ENCODE data around the gene UNC45A. TPM values are rescaled to one million over a fixed set of nuclear protein-coding genes. Genes with fewer than 3 reads are reported as not detected.

Gene UNC45A
- total RNA-seq, 2 experiments from 2014 or later = 46.1 to 68.0 TPM

- Histone ChIP-seq H4K20me1 (ENCODE audit: insufficient read depth, low read length) (no peaks in the 10 kb centered on the region), H3K4me3 (ENCODE audit: low read depth, low read length, poor library complexity, severe bottlenecking) (peak overlapping the region; percentile 79), H3K79me2 (ENCODE audit: insufficient read depth, low read depth, low read length) (peaks cover 17% of the 10 kb centered on the region; the same call in 1 of the 2 replicates), H3K27ac (ENCODE audit: low read depth, low read length, poor library complexity, severe bottlenecking) (peak overlapping the region; percentile 81), H2AFZ (ENCODE audit: low read length) (peak overlapping the region; percentile 81), H3K9me3 (ENCODE audit: low read length) (no peaks in the 10 kb centered on the region), H3K9me2 (ENCODE audit: insufficient read depth, low read length) (no peaks in the 10 kb centered on the region), H3K36me3 (ENCODE audit: insufficient read depth, low read length) (no peaks in the 10 kb centered on the region), H3K4me1 (ENCODE audit: insufficient read depth, low read length, poor library complexity, severe bottlenecking) (peaks cover 44% of the 10 kb centered on the region), H3K4me2 (ENCODE audit: low read length) (peak overlapping the region; percentile 87)
- ChIA-PET POLR2A (interaction anchor here (0.6 to 3.2 kb wide), 5 partner anchors 26 to 281 kb away, joined by 3 to 24 read pairs (median 4); partner anchors contain the start of gene MAN2A2), CTCF (ENCODE audit: unreplicated experiment) (no interaction called here)
- intact Hi-C loops (cut with micrococcal nuclease; ENCODE audit: unreplicated experiment) = loop anchor here (2.0 to 5.0 kb wide), 3 partner anchors 143 to 662 kb away; partner anchors contain the start of genes IQGAP1 and NGRN
- TSS peak; percentile 88 for BruUV-seq (replicated peaks)
- peak; percentile 16 for DNase-seq (ENCODE audit: low spot score)
- TF ChIP-seq EZH2phosphoT487 (IDR thresholded peaks at IDR 0.05; ENCODE audit: borderline replicate concordance, low read depth, low read length) (no peak), CTCF (conservative IDR thresholded peaks at IDR 0.05; ENCODE audit: low read length) (no peak; the same call in 1 of the 2 replicates)
Measured at GRCh38 chr15:90929246-90930019, 5.7 kb upstream of the UNC45A start.

- H3K9me2 ChIP-seq (ENCODE audit: insufficient read depth, low read length) = no peaks in the 10 kb centered on the region
- ChIA-PET POLR2A (interaction anchor here (0.6 to 7.2 kb wide), 14 partner anchors 9 to 831 kb away, joined by 3 to 58 read pairs (median 4); partner anchors contain the start of genes BLM, MAN2A2 and RCCD1), CTCF (ENCODE audit: unreplicated experiment) (interaction anchor here (0.7 to 5.1 kb wide), 7 partner anchors 24 to 283 kb away, joined by 3 to 41 read pairs (median 5); partner anchors contain the start of genes MAN2A2 and RCCD1)
- H4K20me1 ChIP-seq (ENCODE audit: insufficient read depth, low read length) = no peaks in the 10 kb centered on the region
- H3K4me1 ChIP-seq (ENCODE audit: insufficient read depth, low read length, poor library complexity, severe bottlenecking) = peaks cover 52% of the 10 kb centered on the region
- no peak for TF ChIP-seq EZH2phosphoT487 (IDR thresholded peaks at IDR 0.05; ENCODE audit: borderline replicate concordance, low read depth, low read length)
- TF ChIP-seq CTCF (conservative IDR thresholded peaks at IDR 0.05; ENCODE audit: low read length) = no peak
- intact Hi-C loops (cut with micrococcal nuclease; ENCODE audit: unreplicated experiment) = loop anchor here (1.0 to 5.0 kb wide), 4 partner anchors 29 to 664 kb away; partner anchors contain the start of genes IQGAP1 and NGRN
- H3K79me2 ChIP-seq (ENCODE audit: insufficient read depth, low read depth, low read length) = peaks cover 17% of the 10 kb centered on the region; the same call in 1 of the 2 replicates
- H3K9me3 ChIP-seq (ENCODE audit: low read length) = no peaks in the 10 kb centered on the region
- TSS peak; percentile 48 for BruUV-seq (replicated peaks)
- H3K4me3 ChIP-seq (ENCODE audit: low read depth, low read length, poor library complexity, severe bottlenecking) = peak overlapping the region; percentile 79
- H2AFZ ChIP-seq (ENCODE audit: low read length) = peak overlapping the region; percentile 81; the same call in 1 of the 2 replicates
- H3K4me2 ChIP-seq (ENCODE audit: low read length) = peak overlapping the region; percentile 87
- peak overlapping the region; percentile 81 for H3K27ac ChIP-seq (ENCODE audit: low read depth, low read length, poor library complexity, severe bottlenecking)
- peak; percentile 33 for DNase-seq (ENCODE audit: low spot score)
- no peaks in the 10 kb centered on the region for H3K36me3 ChIP-seq (ENCODE audit: insufficient read depth, low read length)
Measured at GRCh38 chr15:90930861-90931574, 4.1 kb upstream of the UNC45A start.
